22Rv1 (cell line): ENCODE results near the gene BRD7.
A peak's percentile ranks its signal among the peaks of the same experiment; 100 is the strongest.

Experiments used
- H3K27ac ChIP-seq: fragments of 450-650 bp; 2 replicates; pipeline ENCODE4 v1.5.1; 2017
- ZFX ChIP-seq: fragments of 450-650 bp; IDR thresholded peaks from 2 replicates; pipeline ENCODE4 v1.6.1; 2017; ENCODE audit warnings: antibody characterized with exemption, borderline replicate concordance
- TF ChIP-seq, protein P1 (sequence below): fragments of 450-650 bp; IDR thresholded peaks from 2 replicates; pipeline ENCODE4 v1.5.1; 2017; ENCODE audit warnings: mild to moderate bottlenecking

BRD7 gene

DNA sequence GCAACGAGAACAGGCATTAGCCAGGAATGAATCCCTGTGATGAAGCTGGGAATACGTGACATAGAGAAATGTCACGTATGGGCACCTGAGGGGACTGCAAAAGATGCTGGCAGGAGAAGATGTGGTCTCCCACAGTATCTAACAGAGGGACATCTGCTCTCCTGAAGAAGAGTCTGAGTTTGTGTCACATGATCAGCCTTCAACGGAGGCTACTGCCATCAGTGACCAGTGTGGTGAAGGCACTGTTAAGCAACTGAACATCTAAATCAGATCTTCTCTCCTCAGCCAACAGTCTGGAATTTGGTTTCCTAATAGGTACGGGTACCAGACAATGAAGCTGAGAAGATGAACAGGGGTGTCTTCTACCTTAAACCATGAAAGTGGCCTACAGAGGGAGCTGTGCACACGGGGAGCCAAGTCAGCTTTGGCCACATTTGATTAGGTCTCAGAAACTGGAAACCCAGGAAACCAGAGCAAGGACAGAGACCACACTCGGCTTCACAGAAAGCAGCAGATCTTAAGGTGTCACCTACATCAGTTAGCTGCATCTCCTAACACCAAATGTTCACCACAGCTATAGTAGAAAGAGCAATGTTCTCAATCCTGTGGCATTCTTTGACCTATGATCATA lies 41.8 kb downstream of the BRD7 start:
- TF ChIP-seq, protein P1, sequence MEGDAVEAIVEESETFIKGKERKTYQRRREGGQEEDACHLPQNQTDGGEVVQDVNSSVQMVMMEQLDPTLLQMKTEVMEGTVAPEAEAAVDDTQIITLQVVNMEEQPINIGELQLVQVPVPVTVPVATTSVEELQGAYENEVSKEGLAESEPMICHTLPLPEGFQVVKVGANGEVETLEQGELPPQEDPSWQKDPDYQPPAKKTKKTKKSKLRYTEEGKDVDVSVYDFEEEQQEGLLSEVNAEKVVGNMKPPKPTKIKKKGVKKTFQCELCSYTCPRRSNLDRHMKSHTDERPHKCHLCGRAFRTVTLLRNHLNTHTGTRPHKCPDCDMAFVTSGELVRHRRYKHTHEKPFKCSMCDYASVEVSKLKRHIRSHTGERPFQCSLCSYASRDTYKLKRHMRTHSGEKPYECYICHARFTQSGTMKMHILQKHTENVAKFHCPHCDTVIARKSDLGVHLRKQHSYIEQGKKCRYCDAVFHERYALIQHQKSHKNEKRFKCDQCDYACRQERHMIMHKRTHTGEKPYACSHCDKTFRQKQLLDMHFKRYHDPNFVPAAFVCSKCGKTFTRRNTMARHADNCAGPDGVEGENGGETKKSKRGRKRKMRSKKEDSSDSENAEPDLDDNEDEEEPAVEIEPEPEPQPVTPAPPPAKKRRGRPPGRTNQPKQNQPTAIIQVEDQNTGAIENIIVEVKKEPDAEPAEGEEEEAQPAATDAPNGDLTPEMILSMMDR = peak; percentile 49
- no peak for TF ChIP-seq ZFX
- H3K27ac ChIP-seq = no peak overlapping the region

DNA sequence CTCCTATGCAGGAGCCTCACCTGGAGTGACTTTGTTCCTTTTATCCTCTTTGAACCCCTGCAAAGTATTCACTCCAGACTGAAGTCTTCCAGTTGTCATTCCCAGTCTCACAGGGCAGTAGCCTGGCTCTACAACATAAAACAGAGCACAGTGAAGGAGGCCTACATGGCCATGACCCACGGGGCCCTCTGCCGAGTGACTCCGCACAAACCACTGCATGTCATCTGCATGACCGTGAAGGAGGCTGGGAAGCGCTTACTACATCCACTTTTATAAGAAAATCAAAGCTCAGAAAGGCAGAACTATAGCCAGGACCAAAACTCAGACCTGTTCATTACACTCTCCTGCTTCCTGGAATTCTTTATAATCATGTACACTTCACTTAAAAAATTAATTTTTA lies 42.5 kb downstream of the BRD7 start:
- TF ChIP-seq, protein P1 = no peak
- no peak for TF ChIP-seq ZFX

DNA sequence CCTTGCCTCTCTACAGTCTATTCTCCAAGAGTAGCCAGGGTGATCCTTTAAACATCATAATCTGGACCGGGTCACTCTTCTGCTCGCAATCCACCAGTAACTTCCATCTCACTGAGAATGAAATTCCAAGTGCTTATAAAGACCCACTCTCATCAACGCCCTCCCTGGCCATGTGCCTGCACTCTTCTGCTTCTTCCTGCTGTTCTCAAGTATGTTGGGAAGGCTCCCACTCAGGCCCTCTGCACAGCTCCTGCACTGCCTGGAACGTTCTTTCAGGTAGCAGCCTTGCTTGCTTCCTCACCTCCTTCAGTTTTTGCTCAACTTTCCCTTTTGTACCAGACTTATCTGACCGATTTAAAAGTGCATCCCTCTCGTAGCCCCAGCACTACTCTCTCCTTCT lies 44.4 kb downstream of the BRD7 start:
- TF ChIP-seq ZFX = no peak
- TF ChIP-seq, protein P1 = no peak
- no peak overlapping the region for H3K27ac ChIP-seq

More for the DNA sequence above, 42.5 kb downstream of the BRD7 start:
- no peak overlapping the region for H3K27ac ChIP-seq

DNA sequence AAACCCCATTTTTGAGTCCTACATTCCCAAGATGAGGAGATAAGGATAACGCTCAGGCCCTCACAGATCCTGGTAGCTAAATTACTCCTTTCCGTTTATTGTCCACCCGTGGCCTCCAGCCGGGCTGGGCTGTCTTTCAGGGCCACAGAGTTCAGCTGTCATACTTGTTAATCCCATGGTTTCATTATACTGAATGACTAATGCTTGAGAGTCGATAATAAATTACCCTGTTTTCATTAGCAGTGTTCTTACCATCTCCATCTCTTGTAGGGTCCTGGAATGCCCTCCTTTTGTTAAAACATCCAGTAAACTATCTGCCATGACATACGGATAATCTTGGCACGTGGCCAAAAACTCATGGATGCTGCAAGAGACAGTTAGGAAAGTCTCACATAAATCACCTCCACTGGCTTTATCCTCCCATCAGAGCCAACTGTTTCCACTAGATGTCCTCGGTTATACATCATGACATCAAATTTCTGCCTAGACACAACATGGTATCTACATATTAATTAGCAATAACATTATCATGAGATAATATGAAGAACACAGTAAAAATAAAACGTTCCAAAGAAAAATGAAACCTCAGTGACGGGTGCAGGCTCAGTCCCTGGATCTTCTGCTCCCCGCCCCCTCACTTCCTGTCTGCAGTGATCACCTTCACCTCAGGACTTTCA lies 45.3 kb downstream of the BRD7 start:
- H3K27ac ChIP-seq = no peak overlapping the region
- TF ChIP-seq, protein P1 = peak; percentile 5; the same call in 1 of the 2 replicates
- no peak for TF ChIP-seq ZFX

DNA sequence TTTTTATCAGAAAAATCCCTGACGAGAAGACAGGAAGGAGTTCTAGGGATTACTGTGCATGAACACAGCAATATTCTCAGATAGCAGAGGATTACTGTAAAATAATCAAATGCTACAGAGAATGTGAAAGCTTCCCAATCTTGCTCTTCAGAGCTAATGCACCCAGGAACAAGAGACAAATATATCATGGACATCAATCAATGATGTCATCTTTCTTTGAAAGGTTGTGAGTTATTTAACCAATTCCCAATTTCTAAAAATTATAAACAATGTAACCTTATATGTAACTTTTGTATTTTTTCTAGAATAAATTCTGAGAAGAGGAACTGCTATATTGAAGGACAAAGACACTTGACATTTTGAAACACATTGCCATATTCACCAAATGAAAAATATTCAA lies 46.5 kb downstream of the BRD7 start:
- TF ChIP-seq, protein P1 = no peak
- no peak for TF ChIP-seq ZFX
- H3K27ac ChIP-seq = no peak overlapping the region

DNA sequence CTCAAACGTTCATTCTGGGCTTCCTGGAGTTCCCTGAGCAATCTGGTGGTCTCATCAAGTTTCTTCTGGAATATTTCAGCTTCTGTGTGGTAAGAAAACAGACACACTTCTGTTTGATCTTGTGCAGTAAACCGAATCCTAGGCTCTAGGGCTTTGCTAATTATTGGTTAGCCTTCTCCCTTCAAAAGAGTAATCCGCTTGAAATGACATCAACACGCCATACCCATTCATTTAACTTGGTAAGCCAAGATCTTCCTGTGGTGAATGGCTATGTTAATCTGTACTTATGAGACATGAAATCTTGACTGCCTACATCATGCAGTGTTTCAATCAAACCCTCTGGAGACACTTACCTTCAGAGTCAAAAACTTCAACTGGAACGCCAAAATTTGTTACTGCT lies 48.5 kb downstream of the BRD7 start:
- H3K27ac ChIP-seq = no peak overlapping the region
- TF ChIP-seq ZFX = no peak
- TF ChIP-seq, protein P1 = no peak

DNA sequence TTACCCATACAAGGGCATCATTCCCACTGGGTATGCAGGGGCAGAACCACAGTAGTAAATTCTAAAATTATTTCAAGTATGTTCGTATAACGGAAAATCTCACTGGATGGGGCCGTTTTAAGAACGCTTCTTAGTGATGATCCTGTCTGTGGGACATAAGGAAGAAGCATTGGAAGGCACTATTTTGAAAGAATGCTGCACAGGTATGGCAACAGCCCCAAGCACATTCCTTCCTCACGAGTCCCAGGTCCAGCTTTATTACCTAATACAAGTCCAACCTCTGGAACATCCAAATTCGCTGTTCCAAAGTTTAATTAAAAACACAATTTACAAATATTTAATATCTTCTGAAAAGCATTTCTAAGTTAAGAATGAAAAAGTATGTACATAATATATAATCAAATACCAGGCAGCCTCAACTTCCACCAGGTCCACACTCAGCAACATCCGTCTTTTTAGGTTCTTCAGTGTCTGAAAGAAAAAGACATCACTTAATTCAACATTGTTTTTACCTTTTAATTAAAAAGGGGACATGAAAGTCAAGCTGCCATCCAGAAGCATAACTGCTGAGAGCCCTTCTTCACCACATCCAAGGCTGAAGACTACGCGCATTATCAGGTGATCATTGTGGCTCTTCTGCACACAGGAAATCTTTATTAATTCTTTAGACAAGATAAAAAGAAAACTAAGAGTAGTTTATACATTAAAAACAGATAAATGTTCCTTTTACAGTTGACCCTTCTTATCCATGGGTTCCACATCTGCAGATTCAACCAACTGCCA lies 49.8 kb downstream of the BRD7 start:
- TF ChIP-seq ZFX = no peak
- TF ChIP-seq, protein P1 = no peak
- no peak overlapping the region for H3K27ac ChIP-seq
